GM12891 (cell line): Measurements from ENCODE around the gene FASN.

Source experiments
- DNase-seq: peaks from one replicate; pipeline ENCODE4 v3.0.0; 2011; ENCODE audit warnings: low spot score; ENCODE audit not compliant: insufficient read length
- FAIRE-seq: peaks from 2 replicates; lab custom pipeline; 2011; peaks lifted over from hg19 to GRCh38; lab: Jason Lieb, UNC
- PAX5 ChIP-seq: IDR thresholded peaks from 2 replicates; pipeline ENCODE4 v1.6.1; 2011; ENCODE audit warnings: low read length, moderate library complexity, mild to moderate bottlenecking; ENCODE audit not compliant: insufficient read depth, severe bottlenecking
- POLR2A ChIP-seq: IDR thresholded peaks from 2 replicates; pipeline ENCODE4 v1.6.1; 2011; ENCODE audit warnings: low read depth, low read length, control low read depth
- POLR2AphosphoS5 ChIP-seq: IDR thresholded peaks from 2 replicates; pipeline ENCODE4 v1.6.1; 2011; ENCODE audit warnings: low read depth, low read length, control low read depth
- POU2F2 ChIP-seq: IDR thresholded peaks from 2 replicates; pipeline ENCODE4 v1.6.1; 2011; ENCODE audit warnings: low read depth, mild to moderate bottlenecking, control low read depth, low read length, moderate library complexity
- SPI1 ChIP-seq: IDR thresholded peaks from 2 replicates; pipeline ENCODE4 v1.6.1; 2011; ENCODE audit warnings: low read depth, low read length, control low read depth
- TAF1 ChIP-seq: IDR thresholded peaks from 2 replicates; pipeline ENCODE4 v1.6.1; 2011; ENCODE audit warnings: low read depth, low read length, control low read depth

The FASN gene

DNA sequence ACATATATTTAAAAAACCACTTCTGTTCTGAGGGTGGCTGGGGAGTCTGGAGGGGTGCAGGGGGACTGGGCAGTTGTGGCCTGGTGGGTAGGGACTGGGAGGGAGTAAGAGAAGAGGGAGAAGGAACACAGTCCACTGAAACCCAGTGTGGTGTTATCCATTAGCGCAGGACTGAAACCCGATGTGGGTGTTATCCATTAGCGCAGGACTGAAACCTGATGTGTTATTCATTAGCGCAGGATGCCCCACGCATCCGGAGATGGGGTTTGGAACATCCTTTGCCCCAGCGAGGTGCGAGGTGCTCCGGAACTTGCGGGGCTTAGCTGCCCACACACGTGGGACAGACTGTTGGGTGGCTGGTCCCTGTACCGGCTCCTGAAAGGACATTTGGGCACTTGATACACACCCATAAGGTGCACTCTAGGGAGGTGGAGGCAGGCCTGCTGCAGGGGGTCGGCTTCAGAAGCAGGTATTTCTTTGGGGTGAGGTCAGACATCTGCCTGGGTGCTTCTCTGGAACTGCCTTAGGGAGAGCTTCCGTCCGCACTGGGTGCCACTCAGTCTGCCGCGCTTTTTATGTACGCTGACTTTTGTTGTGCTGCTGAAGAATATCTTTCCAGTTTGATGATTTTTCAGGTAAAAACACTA, 20.3 kb upstream of the FASN start:
- TF ChIP-seq POU2F2 (no peak), SPI1 (no peak), POLR2AphosphoS5 (no peak), TAF1 (no peak), PAX5 (no peak), POLR2A (no peak)
- FAIRE-seq (no peak), DNase-seq (no peak)

DNA sequence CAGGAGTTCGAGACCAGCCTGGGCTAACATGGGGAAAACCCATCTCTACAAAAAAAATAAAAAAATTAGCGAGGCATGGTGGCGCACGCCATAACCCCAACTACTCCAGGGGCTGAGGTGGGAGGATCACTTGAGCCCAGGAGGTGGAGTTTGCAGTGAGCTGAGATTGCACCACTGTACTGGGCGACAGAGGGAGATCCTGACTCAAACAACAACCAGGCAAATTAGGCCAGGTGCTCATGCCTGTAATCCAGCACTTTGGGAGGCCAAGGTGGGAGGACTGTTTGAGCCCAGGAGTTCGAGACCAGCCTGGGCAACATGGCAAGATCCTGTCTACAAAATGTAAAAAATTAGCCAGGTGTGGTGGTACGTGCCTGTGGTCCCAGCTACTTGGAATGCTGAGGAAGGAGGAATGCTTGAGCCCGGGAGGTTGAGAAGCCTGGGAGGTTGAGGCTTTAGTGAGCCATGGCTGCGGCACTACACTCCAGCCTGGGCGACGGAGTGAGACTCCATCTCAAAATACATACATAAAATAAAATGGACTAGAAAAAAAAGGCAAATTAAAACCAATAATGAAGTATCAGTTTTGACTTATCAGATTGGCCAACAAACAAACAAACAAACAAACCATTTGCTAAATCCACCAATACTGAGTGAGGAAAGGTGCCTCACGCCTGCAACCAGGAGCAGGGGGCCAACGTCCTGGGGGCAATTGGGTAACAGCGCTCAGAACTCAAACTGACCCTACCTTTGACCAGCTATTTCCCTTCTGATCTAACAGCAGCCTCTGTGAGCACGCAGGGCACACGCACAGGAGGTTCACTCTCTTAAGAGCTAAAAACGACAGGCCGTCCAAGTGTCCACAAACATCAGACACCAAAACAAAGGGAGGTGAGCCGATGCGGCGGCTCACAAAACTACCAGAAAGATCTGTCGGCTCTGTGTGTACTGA, 19.4 kb upstream of the FASN start:
- TF ChIP-seq POLR2A = no peak
- TF ChIP-seq TAF1 = no peak
- no peak for TF ChIP-seq SPI1
- no peak for TF ChIP-seq POLR2AphosphoS5
- no peak for TF ChIP-seq POU2F2
- no peak for TF ChIP-seq PAX5
- DNase-seq (no peak), FAIRE-seq (no peak)

DNA sequence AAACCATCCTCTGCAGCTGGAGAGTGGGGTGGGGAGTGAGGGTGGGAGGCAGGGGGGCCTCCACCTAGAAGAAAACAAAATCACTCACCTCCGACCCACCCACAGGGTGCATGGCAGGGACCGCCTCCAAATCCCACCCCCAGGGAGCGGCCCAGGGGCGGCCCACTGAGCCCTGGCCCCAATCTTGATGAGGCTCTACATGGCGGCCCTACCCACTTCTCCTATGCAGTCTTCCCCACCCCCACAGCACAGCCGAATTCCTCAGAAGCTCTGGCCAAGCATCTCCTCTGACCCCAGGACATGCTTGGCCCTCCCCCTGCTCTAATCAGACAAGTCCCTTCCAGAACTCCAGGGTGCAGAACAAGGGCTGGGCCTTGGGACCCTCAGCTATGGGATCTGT, 18.2 kb upstream of the FASN start:
- DNase-seq (no peak), FAIRE-seq (no peak)
- TF ChIP-seq POLR2A (no peak), PAX5 (no peak), TAF1 (no peak), POU2F2 (no peak), POLR2AphosphoS5 (no peak), SPI1 (no peak)

DNA sequence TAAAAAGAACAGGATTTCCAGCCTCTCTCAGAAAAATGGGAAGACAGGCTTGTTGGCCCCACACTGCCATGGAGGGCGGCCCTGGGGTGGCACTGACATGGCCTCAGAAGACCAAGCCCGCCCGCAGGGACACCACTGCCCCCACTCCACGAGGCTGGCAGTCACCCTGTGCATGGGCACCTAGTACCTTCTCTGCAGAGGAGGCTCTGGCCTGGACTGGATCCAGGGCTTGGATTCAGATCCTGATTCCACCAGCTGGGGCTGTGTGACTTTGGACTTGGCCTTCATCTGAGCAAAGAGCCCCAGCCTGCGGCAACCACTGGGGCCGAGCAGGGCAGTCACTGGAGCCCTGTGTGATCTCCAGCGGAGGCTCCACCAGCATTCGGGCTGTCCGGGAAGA, 16.8 kb upstream of the FASN start:
- TF ChIP-seq POLR2A = no peak
- TF ChIP-seq POU2F2 = no peak
- TF ChIP-seq SPI1 = no peak
- no peak for TF ChIP-seq PAX5
- no peak for TF ChIP-seq TAF1
- no peak for TF ChIP-seq POLR2AphosphoS5
- FAIRE-seq (no peak), DNase-seq (no peak)

DNA sequence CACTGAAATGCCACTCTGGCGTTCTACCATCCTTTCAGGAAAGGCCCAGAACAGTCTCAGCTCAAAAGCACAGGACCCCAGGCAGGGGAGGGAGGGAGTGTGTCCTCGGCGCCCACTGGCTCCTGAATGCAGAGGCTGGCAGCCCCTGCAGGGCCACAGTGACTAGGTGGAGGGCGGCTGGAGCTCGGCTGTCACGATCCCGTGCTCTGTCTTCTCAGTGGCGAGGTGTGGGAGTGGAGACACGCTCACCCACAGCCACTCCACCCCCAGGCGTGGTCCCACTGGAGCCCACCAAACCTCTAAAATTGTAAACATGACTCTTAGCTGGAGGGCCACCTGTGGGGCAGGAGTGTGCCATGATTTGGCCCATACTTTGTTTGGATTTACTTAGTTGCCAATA, 16.4 kb upstream of the FASN start:
- DNase-seq (no peak), FAIRE-seq (no peak)
- TF ChIP-seq POU2F2 (no peak), POLR2A (no peak), POLR2AphosphoS5 (no peak), PAX5 (no peak), SPI1 (no peak), TAF1 (no peak)

DNA sequence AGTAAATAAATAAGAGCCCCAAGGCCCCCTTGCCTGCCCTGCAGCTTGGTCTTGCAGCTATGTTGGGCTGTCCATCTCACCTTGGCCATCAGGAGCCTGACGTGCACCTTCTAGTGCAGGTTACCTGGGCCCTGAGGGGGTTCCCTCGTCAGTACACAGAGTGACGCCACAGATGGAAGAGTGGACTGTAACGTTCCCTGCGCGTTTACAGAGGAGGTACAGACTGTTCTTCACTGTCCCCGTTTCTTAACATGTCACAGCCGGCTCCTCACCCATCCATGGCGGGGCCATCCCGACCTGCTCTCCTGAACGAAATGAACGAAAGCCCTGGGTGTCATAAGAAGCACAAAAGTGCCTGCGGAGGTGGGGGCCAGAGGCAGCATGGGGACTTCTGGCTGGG, 15.9 kb upstream of the FASN start:
- TF ChIP-seq SPI1 (no peak), POLR2AphosphoS5 (no peak), PAX5 (no peak), POLR2A (no peak), POU2F2 (no peak), TAF1 (no peak)
- FAIRE-seq (no peak), DNase-seq (no peak)

DNA sequence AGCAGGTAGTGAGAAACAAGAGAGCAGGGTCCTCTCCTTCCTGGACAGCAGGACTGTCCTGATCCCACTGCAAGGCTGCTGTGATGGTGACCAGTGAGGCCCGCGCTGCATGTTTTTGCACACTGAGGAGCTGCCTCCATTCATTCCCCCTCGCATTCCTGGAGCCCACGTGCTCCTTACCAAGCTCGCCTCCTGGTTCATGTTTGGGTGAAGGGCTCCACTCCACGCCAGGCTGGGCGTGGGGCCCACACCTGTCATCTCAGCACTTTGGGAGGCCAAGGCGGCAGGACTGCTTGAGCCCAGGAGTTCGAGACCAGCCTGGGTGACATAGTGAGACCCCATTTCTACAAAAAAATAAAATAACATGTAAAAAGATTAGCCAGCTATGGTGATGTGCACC, 15.4 kb upstream of the FASN start:
- TF ChIP-seq SPI1 (no peak), POLR2AphosphoS5 (no peak), POLR2A (no peak), TAF1 (no peak), PAX5 (no peak), POU2F2 (no peak)
- DNase-seq (no peak), FAIRE-seq (no peak)

DNA sequence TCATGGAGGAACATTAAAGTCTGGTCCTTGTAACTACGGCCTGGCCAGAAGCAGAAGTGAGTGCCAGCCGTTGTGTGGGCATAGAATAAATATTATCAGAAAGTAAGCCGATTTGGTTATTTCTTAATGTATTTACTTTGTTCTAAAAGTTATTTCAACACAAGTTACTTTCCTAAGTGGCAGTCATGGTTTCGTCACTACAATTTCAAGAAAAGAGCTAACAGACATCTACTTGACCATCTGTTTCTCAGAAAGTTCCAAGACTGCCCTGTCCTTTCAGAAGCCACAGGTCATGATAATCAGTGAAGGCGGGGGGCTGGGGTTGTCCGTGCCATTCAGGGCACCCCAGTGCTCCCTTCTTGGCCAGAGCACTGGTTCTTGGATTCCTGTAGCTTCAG, 14.9 kb upstream of the FASN start:
- FAIRE-seq (no peak), DNase-seq (no peak)
- no peak for TF ChIP-seq SPI1
- no peak for TF ChIP-seq TAF1
- no peak for TF ChIP-seq POU2F2
- TF ChIP-seq POLR2AphosphoS5 = no peak
- TF ChIP-seq PAX5 = no peak
- no peak for TF ChIP-seq POLR2A

DNA sequence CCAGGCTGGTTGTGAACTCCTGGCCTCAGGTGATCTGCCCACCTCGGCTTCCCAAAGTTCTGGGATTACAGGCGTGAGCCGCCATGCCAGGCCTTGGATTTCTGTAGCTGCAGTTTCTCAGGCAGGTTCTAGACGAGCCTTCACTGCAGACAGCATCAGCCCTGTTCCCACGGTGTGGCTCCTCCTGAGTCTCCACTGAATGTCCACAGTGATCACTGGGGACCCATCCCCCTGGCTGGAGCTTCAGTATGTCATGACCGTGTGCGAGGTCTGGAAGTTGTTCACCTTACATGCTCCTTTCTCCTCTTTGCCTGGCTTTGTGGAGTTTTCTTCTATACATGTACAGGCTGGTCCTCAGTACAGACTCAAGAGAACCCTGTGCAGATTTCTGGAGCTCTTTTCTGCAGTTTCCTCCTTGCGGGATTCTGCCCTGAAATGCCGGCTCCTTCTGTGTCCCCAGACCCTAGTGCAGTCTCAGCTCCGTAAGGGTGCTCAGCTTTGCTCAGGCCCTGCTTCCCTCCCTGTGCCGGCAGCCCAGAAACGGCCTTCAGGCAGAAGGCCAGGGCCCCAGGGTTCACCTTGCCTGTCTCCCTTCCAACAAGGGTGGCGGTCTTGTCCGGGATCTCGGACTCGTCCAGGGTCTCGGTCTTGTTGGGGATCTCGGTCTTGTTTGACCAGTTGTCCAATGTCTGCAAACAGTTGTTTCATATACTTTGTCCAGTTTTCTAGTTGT, 14.3 kb upstream of the FASN start:
- DNase-seq (no peak), FAIRE-seq (no peak)
- no peak for TF ChIP-seq POLR2A
- no peak for TF ChIP-seq POLR2AphosphoS5
- TF ChIP-seq POU2F2 = no peak
- no peak for TF ChIP-seq SPI1
- no peak for TF ChIP-seq PAX5
- no peak for TF ChIP-seq TAF1
